ENCODE measurements around the gene DSN1. TPM values are rescaled to one million over a fixed set of nuclear protein-coding genes. Genes with fewer than 3 reads are reported as not detected.

The DSN1 gene
- total and polyA plus RNA-seq, 9 of the 15 experiments (the other 6 are each of a cell fraction or from before 2014, with no cell fraction given) = 23.3 to 45.3 (median 31.1) TPM

DNA sequence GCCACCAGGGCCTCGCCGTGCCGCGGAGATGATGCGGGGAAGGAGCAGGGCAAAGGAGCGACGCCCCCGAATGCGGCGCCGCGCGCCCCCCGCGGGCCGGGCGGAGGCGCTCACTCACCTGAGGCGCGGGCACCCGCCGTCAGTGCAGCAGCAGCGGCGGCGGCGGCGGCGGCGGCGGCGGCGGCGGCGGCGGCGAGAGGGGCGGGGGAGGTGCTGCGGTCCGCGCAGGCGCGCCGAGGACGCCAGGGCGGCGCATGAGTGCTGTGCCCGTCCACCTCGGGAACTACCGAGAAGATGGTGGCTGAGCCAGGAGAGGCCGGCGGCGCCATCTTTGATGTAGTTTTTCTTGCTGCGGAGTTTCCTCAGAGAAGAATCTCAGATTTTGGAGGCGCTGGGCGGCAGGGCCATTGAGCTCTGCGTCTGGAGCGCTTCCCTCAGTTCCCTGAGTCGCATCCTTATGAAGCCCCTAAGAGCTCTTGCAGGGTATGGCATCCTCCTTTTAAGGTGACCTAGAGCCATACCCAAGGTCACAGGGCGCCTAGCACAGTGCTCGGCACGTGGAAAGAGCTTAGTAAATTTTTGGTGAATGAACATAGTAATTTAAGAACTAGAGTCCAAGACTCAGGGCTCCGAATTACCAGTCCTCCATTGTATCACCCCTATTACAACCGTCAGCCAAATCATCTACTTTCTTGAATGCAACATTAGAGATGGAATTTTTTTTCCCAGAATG lies 27.5 kb downstream of the DSN1 start, which contains the start of gene NDRG3 (continued):
- TF ChIP-seq, protein P1, sequence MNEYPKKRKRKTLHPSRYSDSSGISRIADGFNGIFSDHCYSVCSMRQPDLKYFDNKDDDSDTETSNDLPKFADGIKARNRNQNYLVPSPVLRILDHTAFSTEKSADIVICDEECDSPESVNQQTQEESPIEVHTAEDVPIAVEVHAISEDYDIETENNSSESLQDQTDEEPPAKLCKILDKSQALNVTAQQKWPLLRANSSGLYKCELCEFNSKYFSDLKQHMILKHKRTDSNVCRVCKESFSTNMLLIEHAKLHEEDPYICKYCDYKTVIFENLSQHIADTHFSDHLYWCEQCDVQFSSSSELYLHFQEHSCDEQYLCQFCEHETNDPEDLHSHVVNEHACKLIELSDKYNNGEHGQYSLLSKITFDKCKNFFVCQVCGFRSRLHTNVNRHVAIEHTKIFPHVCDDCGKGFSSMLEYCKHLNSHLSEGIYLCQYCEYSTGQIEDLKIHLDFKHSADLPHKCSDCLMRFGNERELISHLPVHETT (CRISPR knock-in tag; conservative IDR thresholded peaks at IDR 0.05 in 1 of 2, IDR thresholded peaks at IDR 0.05 in 1 of 2) = peak in 1 of 2 experiments; percentile 47; a peak in 1 of 4 replicates
- TF ChIP-seq ZKSCAN3 (CRISPR knock-in tag; IDR thresholded peaks at IDR 0.05) = no peak
- no peak for TF ChIP-seq ZNF134 (CRISPR knock-in tag; conservative IDR thresholded peaks at IDR 0.05)
- no peak for TF ChIP-seq NFIC (IDR thresholded peaks at IDR 0.05)
- TF ChIP-seq, protein P2, sequence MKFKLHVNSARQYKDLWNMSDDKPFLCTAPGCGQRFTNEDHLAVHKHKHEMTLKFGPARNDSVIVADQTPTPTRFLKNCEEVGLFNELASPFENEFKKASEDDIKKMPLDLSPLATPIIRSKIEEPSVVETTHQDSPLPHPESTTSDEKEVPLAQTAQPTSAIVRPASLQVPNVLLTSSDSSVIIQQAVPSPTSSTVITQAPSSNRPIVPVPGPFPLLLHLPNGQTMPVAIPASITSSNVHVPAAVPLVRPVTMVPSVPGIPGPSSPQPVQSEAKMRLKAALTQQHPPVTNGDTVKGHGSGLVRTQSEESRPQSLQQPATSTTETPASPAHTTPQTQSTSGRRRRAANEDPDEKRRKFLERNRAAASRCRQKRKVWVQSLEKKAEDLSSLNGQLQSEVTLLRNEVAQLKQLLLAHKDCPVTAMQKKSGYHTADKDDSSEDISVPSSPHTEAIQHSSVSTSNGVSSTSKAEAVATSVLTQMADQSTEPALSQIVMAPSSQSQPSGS (CRISPR knock-in tag; IDR thresholded peaks at IDR 0.05) = no peak
- no peak for TF ChIP-seq ZNF217 (CRISPR knock-in tag; IDR thresholded peaks at IDR 0.05)
- TF ChIP-seq MYBL2 (IDR thresholded peaks at IDR 0.05; ENCODE audit: low read depth) = no peak
- TF ChIP-seq MYBL2 (CRISPR knock-in tag; IDR thresholded peaks at IDR 0.05; ENCODE audit: borderline replicate concordance) = no peak
- TF ChIP-seq, protein P3, sequence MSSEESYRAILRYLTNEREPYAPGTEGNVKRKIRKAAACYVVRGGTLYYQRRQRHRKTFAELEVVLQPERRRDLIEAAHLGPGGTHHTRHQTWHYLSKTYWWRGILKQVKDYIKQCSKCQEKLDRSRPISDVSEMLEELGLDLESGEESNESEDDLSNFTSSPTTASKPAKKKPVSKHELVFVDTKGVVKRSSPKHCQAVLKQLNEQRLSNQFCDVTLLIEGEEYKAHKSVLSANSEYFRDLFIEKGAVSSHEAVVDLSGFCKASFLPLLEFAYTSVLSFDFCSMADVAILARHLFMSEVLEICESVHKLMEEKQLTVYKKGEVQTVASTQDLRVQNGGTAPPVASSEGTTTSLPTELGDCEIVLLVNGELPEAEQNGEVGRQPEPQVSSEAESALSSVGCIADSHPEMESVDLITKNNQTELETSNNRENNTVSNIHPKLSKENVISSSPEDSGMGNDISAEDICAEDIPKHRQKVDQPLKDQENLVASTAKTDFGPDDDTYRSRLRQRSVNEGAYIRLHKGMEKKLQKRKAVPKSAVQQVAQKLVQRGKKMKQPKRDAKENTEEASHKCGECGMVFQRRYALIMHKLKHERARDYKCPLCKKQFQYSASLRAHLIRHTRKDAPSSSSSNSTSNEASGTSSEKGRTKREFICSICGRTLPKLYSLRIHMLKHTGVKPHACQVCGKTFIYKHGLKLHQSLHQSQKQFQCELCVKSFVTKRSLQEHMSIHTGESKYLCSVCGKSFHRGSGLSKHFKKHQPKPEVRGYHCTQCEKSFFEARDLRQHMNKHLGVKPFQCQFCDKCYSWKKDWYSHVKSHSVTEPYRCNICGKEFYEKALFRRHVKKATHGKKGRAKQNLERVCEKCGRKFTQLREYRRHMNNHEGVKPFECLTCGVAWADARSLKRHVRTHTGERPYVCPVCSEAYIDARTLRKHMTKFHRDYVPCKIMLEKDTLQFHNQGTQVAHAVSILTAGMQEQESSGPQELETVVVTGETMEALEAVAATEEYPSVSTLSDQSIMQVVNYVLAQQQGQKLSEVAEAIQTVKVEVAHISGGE (CRISPR knock-in tag; IDR thresholded peaks at IDR 0.05) = no peak
- no peak for TF ChIP-seq SRSF1 (IDR thresholded peaks at IDR 0.05; ENCODE audit: low read depth, low read length)
- no peak for TF ChIP-seq NR3C1 (CRISPR knock-in tag; IDR thresholded peaks at IDR 0.05)
- no peak for TF ChIP-seq KAT2B (IDR thresholded peaks at IDR 0.05; ENCODE audit: low read depth, low read length)
- TF ChIP-seq IRF2 (CRISPR knock-in tag; IDR thresholded peaks at IDR 0.05) = no peak
- TF ChIP-seq, protein P4, sequence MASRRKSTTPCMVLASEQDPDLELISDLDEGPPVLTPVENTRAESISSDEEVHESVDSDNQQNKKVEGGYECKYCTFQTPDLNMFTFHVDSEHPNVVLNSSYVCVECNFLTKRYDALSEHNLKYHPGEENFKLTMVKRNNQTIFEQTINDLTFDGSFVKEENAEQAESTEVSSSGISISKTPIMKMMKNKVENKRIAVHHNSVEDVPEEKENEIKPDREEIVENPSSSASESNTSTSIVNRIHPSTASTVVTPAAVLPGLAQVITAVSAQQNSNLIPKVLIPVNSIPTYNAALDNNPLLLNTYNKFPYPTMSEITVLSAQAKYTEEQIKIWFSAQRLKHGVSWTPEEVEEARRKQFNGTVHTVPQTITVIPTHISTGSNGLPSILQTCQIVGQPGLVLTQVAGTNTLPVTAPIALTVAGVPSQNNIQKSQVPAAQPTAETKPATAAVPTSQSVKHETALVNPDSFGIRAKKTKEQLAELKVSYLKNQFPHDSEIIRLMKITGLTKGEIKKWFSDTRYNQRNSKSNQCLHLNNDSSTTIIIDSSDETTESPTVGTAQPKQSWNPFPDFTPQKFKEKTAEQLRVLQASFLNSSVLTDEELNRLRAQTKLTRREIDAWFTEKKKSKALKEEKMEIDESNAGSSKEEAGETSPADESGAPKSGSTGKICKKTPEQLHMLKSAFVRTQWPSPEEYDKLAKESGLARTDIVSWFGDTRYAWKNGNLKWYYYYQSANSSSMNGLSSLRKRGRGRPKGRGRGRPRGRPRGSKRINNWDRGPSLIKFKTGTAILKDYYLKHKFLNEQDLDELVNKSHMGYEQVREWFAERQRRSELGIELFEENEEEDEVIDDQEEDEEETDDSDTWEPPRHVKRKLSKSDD (conservative IDR thresholded peaks at IDR 0.05; ENCODE audit: low read length) = no peak
- TF ChIP-seq SAFB2 (IDR thresholded peaks at IDR 0.05; ENCODE audit: borderline replicate concordance, low read depth, low read length, severe bottlenecking) = no peak

All from K562 (cell line).